Measurements from ENCODE around the gene BBS9.

DNA sequence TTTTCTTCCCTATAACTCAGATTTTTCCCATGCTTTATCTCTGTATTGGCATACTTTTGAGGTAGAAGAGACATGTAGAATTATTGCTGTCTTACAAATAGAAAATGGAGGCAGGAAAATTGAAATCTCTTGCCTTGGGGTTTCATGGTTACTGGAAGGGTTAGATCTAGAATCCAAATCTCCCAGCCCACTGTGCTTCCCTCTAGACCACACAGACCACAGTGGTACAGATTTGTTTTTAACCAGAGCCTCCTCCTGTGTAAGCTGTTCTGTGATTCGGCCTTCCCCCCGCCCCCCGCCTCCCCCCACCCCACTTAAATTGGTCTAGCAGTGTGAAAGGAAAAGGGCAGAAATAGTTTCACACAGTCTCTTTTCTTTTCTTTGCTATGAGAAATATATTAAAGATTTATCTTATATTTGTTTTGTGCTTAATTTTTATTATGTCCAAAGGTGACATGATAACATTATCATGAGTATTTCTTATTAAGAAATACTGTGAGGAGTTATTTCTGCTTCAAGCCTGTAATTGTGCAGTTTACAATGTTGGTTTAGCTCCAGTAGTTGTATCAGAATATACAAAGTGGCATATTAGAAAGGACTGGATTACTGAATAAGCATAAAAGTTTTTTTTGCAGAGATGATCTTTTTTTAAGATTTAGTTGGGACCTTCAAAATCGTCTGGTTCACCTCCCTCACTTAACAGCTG is 407.2 kb downstream of the BBS9 start:
- TF ChIP-seq, protein P1, sequence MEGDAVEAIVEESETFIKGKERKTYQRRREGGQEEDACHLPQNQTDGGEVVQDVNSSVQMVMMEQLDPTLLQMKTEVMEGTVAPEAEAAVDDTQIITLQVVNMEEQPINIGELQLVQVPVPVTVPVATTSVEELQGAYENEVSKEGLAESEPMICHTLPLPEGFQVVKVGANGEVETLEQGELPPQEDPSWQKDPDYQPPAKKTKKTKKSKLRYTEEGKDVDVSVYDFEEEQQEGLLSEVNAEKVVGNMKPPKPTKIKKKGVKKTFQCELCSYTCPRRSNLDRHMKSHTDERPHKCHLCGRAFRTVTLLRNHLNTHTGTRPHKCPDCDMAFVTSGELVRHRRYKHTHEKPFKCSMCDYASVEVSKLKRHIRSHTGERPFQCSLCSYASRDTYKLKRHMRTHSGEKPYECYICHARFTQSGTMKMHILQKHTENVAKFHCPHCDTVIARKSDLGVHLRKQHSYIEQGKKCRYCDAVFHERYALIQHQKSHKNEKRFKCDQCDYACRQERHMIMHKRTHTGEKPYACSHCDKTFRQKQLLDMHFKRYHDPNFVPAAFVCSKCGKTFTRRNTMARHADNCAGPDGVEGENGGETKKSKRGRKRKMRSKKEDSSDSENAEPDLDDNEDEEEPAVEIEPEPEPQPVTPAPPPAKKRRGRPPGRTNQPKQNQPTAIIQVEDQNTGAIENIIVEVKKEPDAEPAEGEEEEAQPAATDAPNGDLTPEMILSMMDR (IDR thresholded peaks at IDR 0.05; ENCODE audit: poor library complexity, severe bottlenecking), result no peak
- TF ChIP-seq EP300 (conservative IDR thresholded peaks at IDR 0.05; ENCODE audit: poor library complexity, severe bottlenecking) (no peak), POLR2AphosphoS5 (IDR thresholded peaks at IDR 0.05) (no peak), RAD21 (conservative IDR thresholded peaks at IDR 0.05) (no peak), SMC3 (conservative IDR thresholded peaks at IDR 0.05; ENCODE audit: poor library complexity) (no peak), EZH2 (IDR thresholded peaks at IDR 0.05; ENCODE audit: borderline replicate concordance, insufficient read depth, low read length, poor library complexity, severe bottlenecking) (no peak), MXI1 (conservative IDR thresholded peaks at IDR 0.05; ENCODE audit: poor library complexity, severe bottlenecking) (no peak), TAF1 (IDR thresholded peaks at IDR 0.05; ENCODE audit: low read depth) (no peak)
- TF ChIP-seq, protein P2, sequence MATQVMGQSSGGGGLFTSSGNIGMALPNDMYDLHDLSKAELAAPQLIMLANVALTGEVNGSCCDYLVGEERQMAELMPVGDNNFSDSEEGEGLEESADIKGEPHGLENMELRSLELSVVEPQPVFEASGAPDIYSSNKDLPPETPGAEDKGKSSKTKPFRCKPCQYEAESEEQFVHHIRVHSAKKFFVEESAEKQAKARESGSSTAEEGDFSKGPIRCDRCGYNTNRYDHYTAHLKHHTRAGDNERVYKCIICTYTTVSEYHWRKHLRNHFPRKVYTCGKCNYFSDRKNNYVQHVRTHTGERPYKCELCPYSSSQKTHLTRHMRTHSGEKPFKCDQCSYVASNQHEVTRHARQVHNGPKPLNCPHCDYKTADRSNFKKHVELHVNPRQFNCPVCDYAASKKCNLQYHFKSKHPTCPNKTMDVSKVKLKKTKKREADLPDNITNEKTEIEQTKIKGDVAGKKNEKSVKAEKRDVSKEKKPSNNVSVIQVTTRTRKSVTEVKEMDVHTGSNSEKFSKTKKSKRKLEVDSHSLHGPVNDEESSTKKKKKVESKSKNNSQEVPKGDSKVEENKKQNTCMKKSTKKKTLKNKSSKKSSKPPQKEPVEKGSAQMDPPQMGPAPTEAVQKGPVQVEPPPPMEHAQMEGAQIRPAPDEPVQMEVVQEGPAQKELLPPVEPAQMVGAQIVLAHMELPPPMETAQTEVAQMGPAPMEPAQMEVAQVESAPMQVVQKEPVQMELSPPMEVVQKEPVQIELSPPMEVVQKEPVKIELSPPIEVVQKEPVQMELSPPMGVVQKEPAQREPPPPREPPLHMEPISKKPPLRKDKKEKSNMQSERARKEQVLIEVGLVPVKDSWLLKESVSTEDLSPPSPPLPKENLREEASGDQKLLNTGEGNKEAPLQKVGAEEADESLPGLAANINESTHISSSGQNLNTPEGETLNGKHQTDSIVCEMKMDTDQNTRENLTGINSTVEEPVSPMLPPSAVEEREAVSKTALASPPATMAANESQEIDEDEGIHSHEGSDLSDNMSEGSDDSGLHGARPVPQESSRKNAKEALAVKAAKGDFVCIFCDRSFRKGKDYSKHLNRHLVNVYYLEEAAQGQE (IDR thresholded peaks at IDR 0.05; ENCODE audit: borderline replicate concordance), result no peak

Measured in neural cell (in vitro differentiated cells).